GM12892 (cell line): ENCODE data around the gene CTU1. TPM values are rescaled to one million over a fixed set of nuclear protein-coding genes. Genes with fewer than 3 reads are reported as not detected.
A peak's percentile ranks its signal among the peaks of the same experiment; 100 is the strongest.
"Not testable (repeated sequence)": the region's sequence is repeated elsewhere in the genome, so short reads cannot be mapped to it uniquely, and the experiment has no call there.

Experiments used
- DNase-seq: peaks from one replicate; pipeline ENCODE4 v3.0.0; 2011; ENCODE audit not compliant: insufficient read length
- FAIRE-seq: peaks from 2 replicates; lab custom pipeline; 2011; peaks lifted over from hg19 to GRCh38; lab: Jason Lieb, UNC
- POLR2A ChIP-seq: IDR thresholded peaks from 2 replicates; pipeline ENCODE4 v1.6.1; 2011; ENCODE audit warnings: low read depth, low read length, control low read depth
- POLR2AphosphoS5 ChIP-seq: IDR thresholded peaks from 2 replicates; pipeline ENCODE4 v1.6.1; 2011; ENCODE audit warnings: low read depth, low read length, control low read depth
- TAF1 ChIP-seq: IDR thresholded peaks from 2 replicates; pipeline ENCODE4 v1.6.1; 2011; ENCODE audit warnings: low read depth, mild to moderate bottlenecking, control low read depth, low read length, borderline replicate concordance
- polyA plus RNA-seq: library from polyadenylated mRNA; unstranded; fragments of >200 nt; gene quantifications from one replicate; pipeline ENCODE4 v1.2.1, GENCODE V29; 2012; ENCODE audit warnings: missing spikeins, inconsistent platforms; ENCODE audit not compliant: missing spikeins

CTU1 gene
- 0.68 TPM for polyA plus RNA-seq

GRCh38 chr19:51108066-51108804 is at the start of gene CTU1:
Gene CTU1, minus strand, starts transcription at chr19:51108409. Its CDS starts 3,840 bp downstream, at chr19:51104569.
- DNase-seq = peak; percentile 90
- FAIRE-seq = peak; percentile 99
- peak; percentile 67; the same call in 1 of the 2 replicates for TF ChIP-seq POLR2AphosphoS5
- TF ChIP-seq TAF1 = 0 out of 2 replicates have a peak, but pooled peaks have one; percentile 60
- TF ChIP-seq POLR2A = peak; percentile 67; the same call in 1 of the 2 replicates

GRCh38 chr19:51157265-51157664 is 49.1 kb upstream of the CTU1 start:
- DNase-seq = no peak
- no peak for FAIRE-seq
- no peak for TF ChIP-seq TAF1
- no peak for TF ChIP-seq POLR2A

GRCh38 chr19:51156710-51157109 is 48.5 kb upstream of the CTU1 start:
- TF ChIP-seq POLR2AphosphoS5 (no peak), POLR2A (no peak), TAF1 (no peak)
- FAIRE-seq (no peak), DNase-seq (no peak)

GRCh38 chr19:51150627-51151026 is 42.4 kb upstream of the CTU1 start:
- TF ChIP-seq POLR2AphosphoS5 (no peak), POLR2A (no peak), TAF1 (no peak)
- FAIRE-seq = no peak
- no peak for DNase-seq

GRCh38 chr19:51148580-51148979 is 40.4 kb upstream of the CTU1 start:
- FAIRE-seq (no peak), DNase-seq (no peak)

GRCh38 chr19:51147663-51148062 is 39.5 kb upstream of the CTU1 start:
- DNase-seq (no peak), FAIRE-seq (no peak)
- TF ChIP-seq POLR2A = no peak
- TF ChIP-seq POLR2AphosphoS5 = no peak
- TF ChIP-seq TAF1 = no peak

More at GRCh38 chr19:51148580-51148979, 40.4 kb upstream of the CTU1 start:
- TF ChIP-seq POLR2AphosphoS5 (no peak), TAF1 (no peak), POLR2A (no peak)

GRCh38 chr19:51146751-51147150 is 38.5 kb upstream of the CTU1 start:
- DNase-seq (no peak), FAIRE-seq (no peak)
- TF ChIP-seq TAF1 = no peak

- no peak for FAIRE-seq
- no peak for DNase-seq
- TF ChIP-seq TAF1 = no peak
- TF ChIP-seq POLR2A = no peak
- no peak for TF ChIP-seq POLR2AphosphoS5
These were observed 37.8 kb upstream of the CTU1 start for GRCh38 chr19:51145916-51146493.

GRCh38 chr19:51144482-51145045 is 36.4 kb upstream of the CTU1 start:
- DNase-seq (no peak), FAIRE-seq (no peak)
- TF ChIP-seq TAF1 (no peak), POLR2A (no peak), POLR2AphosphoS5 (no peak)

GRCh38 chr19:51143486-51143885 is 35.3 kb upstream of the CTU1 start:
- TF ChIP-seq TAF1 (no peak), POLR2AphosphoS5 (no peak), POLR2A (no peak)
- DNase-seq (no peak), FAIRE-seq (no peak)

GRCh38 chr19:51142809-51143475 is 34.7 kb upstream of the CTU1 start:
- DNase-seq, FAIRE-seq: not testable (repeated sequence)

GRCh38 chr19:51142119-51142518 is 33.9 kb upstream of the CTU1 start, which contains the start of gene SIGLEC7:
Gene SIGLEC7, plus strand, starts transcription at chr19:51142301. Its CDS starts 69 bp downstream, at chr19:51142370.
- no peak for FAIRE-seq
- no peak for DNase-seq
- TF ChIP-seq POLR2AphosphoS5 = no peak
- no peak for TF ChIP-seq TAF1
- no peak for TF ChIP-seq POLR2A
